Sciatic nerve (tissue), 2 donors: ENCODE results near the gene ST3GAL2. TPM values are rescaled to one million over a fixed set of nuclear protein-coding genes. Genes with fewer than 3 reads are reported as not detected.
A peak's percentile ranks its signal among the peaks of the same experiment; 100 is the strongest.

ENCODE experiments used
- ATAC-seq: fragments of 200-7000 bp; cut with Tn5 transposase; one replicate; pipeline ENCODE4 v1.9.1; 2020; ENCODE audit warnings: mild to moderate bottlenecking, moderate library complexity
- DNase-seq: peaks from one replicate; pipeline ENCODE4 v3.0.0-alpha.2; 2020; ENCODE audit warnings: low spot score
- intact Hi-C: fragments of 100-400 bp; cut with DNase I; formaldehyde crosslinking; loops from one replicate; pipeline ENCODE4 v1.14.2; 2022
- total RNA-seq: library from RNA; stranded (reverse); fragmentation: NEBNext Ultra II Directional; extraction: Animal tissue kit (Norgen Biotek cat#: 25700); gene quantifications from one replicate; pipeline ENCODE4 v1.2.1, GENCODE V29; 2021
- donor health status: DM: no; HTN: no; CAD: no.
- donor health status: DM: no; HTN: no; CAD: no.

The ST3GAL2 gene
- total RNA-seq, 1 donor from 2014 or later, result 31.1 TPM

DNA sequence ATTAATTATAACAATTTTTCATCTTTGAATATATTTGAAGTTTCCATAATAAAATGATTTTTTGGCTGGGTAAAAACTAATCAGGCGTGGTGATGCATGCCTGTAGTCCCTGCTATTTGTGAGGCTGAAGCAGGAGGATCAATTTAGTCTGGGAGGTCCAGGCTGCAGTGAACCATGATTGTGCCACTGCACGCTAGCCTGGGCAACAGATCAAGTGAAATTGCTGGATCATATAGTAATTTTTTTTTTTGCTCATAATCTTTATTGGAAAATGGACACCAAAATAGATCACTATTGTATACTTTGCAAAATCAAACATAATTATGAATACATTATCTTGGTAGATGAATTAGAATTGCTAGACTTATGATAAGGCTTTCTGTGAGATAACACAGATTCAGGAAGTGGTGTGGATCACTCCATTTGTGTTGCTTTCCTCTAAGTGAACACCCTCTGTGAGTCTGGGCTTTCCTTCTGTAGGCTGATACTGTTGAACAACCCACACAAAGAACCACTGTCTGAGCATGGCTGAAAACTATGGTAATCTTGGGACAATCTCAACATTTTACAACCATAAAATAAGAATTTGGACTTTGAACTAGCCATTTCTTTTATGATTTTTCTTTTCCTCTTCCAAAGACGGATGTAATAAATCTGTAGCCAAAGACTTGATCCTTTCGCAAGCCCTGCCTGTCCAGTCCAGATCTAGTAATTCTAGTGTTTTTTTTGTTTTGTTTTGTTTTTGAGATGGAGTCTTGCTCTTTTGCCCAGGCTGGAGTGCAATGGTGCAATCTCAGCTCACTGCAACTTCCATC, 5.6 kb upstream of the ST3GAL2 start:
- peak; percentile 55 for ATAC-seq
- intact Hi-C loops, result no loop called here
- DNase-seq, result no peak

DNA sequence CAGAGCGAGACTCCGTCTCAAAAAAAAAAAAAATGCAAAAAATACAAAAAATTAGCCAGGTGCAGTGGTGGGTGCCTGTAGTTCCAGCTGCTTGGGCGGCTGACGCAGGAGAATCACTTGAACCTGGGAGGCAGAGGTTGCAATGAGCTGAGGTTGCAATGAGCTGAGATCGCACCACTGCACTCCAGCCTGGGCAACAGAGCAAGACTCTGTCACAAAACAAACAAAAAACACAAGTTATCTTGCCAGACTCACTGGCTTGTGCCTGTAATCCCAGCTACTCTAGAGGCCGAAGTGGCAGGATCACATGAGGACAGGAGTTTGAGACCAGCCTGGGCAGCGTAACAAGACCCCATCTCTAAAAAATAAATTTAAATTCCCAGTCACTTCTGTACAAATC, 3.4 kb upstream of the ST3GAL2 start:
- ATAC-seq (no peak), DNase-seq (no peak)
- intact Hi-C loops, result no loop called here

DNA sequence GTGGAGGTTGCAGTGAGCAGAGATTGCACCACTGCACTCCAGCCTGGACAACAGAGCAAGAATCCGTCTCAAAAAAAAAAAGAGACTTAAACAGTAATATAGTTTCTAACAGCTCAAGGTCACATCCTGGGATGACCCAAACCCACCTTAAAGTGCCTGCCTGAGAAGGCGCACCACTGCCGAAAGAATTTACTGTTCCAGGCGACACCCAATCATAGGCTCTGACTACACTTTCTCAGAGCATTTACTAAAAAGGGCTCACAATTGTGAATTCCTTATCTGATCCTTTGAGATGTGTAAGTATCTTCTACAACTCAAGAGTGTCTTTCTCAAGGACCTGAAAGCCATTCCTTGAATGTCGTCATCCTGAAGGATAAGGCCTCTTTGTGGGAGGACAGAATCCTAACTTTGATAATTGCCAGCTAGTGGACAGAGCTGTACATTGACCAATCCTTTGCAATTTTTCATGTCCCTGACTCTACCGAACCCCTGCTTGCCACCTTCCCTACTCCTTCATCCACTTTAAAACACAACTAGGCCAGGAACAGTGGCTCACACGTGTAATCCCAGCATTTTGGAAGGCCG, 2.6 kb upstream of the ST3GAL2 start:
- intact Hi-C loops, result no loop called here
- DNase-seq (no peak), ATAC-seq (no peak)

DNA sequence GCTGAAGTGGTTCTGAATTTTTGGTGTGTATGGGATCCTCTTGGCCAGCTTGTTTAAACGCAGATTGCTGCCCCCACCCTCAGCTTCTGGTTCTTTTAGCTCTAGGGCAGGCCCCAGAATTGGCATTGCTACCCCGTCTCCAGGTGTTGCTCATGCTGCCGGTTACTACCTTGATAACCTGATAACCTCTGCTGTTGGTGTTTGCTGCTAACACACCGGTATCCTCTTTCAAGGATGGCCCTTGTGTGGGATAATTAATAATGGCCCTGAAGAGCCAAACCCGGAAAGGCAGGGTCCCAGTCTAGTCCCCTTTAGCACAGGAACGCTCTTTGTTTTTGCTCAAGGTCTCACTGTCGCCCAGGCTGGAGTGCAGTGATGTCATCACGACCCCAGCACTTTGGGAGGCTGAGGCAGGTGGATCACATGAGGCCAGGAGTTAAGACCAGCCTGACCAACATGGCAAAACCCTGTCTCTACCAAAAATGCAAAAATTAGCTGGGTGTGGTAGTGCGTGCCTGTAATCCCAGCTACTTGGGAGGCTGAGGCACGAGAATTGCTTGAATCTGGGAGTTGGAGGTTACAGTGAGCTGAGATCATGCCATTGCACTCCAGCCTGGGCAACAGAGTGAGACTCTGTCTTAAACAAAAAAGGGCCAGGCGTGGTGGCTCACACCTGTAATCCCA, 1.3 kb upstream of the ST3GAL2 start:
- ATAC-seq, result no peak
- DNase-seq, result no peak
- intact Hi-C loops, result no loop called here

DNA sequence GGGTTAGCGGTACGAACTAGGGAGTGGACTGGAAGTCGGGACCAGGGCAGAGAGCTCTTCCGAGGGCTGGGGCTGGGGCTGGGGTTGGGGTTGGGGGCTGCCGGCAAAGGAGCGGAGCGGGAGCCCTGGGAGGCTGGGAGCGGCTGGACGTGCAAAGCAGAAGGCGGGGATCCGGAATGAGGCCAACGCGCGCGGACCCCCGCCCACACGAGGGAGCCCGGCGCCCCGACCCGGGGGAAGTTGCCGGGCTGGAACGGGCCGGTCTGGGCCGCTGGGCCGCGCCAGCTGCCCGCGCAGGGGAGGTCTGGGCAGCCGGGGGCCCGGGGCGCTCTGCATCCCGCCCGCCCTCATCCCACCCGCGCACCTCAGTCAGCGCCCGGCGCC, 323 bp downstream of the ST3GAL2 start:
- peak; percentile 5 for ATAC-seq
- intact Hi-C loops, result no loop called here

DNA sequence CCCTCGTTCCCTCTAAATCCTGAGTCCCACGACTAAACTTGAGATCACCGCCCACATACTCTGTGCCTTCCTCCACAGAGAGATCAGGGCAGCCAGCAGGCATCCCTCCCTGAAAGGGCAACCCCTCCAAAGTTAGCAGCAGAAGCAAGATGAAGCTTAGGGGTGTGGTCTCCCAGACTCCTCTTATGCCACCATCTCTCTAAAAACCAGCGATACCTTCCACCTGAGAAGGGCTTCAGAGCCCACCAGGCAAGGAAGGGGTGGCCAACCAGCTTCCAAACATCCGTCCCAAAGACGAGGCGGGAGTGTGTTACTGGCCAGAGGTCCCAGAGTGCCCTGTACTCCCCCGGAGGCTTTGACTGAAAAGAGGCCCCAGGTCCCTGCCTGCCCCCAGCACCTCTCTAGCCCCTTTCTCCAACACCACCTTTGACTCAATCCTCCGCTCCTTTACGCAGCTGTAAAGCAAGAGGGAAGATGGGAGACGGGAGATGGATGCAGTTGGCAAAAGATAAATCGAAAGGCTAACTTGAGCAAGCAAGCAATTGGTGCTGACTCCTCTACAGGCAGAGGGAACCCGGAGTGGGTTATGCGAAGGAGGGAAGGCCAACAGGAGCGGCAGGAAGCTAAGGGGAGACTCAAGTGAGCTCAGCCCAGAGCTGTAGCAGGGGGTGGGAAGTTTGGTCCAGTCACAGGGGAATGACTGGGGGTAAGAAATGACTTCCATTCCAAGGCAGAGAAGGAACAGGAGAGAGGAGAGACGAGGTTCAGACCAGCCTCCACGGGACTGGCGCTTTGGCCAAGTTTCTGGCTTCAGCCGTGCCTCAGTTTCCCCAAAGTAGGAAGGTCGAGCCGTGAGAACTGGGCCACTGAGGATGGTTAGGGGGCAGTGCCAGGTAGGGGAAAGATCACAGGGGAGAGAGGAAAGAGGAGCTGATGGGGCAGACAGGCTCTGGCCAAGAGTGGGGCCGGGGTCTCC, 1.0 kb downstream of the ST3GAL2 start:
- DNase-seq (no peak), ATAC-seq (peak; percentile 10)
- intact Hi-C loops, result no loop called here

More for the DNA sequence above, 323 bp downstream of the ST3GAL2 start:
- peak; percentile 76 for DNase-seq

DNA sequence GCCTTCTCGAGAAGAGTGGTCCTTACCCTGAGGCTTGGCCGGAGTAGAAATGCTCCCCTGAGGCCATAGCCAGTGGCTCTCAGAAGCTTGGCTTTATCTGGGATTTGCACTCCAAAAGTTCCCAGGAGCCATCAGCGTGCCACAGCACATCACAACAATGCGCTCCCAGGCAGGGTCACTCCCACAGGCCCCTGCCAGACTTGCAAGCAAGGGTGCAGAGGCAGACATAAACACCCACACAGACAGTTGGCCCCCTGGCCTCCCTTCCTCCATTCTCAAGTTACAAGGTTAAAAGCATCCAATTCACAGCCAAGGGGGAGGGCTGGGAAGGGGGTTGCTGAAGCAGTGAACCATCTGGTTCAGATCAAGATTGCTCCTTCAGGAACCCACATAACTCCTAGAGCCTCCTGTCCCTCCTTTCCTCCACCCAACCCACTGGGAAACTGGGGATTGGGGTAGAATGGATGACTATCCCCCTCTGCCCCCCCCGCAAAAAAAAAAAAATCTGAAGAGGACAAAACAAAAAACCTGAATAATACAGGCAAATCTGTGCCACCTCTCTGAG, 1.8 kb downstream of the ST3GAL2 start:
- intact Hi-C loops, result no loop called here
- ATAC-seq (no peak), DNase-seq (no peak)

DNA sequence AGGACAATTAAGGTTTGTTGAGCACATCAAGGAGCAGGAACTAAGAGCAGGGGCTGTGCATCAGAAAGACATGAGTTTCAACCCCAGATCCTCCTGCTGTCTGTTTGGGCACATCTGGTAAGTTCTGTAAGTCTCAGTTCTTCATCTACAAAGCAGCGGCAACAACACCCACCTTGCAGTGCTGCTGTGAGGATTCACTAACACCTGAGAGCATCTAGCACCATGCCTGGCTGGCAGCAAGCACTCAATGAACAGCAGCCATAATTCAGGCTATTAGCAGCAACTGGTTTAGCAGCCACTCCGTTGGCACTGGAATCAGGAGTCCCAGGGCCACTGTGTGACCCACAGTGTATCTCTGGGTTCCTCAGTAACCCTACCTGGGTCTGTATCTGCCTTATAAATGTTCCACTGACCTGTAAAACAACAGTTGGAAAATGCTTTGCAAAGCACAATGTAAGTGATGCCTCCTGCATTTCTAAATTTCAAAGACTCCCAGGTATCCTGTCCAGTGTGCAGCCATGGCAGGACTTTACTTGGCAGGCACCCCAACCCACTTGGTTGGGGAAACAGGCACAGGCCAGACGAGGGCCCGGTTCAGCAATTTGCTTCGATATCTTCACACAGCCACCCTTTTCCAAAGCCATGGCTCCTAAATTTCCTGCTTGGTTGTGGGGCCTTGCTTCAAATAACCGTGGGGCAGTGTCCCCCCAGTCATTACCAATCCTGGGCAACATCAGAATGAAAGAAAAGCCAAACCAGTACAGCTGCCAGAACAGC, 4.2 kb downstream of the ST3GAL2 start:
- DNase-seq (no peak), ATAC-seq (no peak)
- intact Hi-C loops, result no loop called here

DNA sequence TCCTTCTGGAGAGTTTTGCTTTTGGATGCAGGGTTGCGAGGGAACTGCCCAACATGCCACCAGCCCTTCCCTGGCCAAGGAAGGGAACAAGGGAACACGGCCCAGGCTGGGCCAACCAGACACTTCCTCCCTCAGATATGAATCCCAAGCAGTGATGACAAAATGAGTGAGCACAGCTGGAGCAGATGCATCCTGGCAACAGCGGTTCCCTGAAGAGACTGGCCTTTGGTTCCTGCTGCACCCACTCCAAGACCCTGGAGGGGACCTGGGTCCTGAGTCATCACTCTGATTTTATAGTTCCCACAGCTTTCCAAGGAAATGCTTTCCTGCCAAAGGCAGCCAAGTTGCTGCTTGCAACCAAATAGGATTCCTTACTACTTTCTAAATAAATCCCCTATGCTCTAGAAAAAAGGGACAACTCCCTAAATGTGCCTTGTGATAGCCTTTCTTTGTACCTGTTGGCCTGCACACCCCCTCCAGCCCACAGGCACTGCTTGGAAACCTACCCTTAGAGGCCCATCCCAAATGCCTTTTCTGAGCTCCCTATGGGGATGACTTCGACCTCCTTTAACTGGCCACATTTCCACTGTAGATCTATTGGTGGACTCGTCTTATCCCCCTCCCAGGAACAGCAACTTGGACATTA, 5.3 kb downstream of the ST3GAL2 start:
- peak; percentile 35 for ATAC-seq
- intact Hi-C loops, result no loop called here
- DNase-seq, result no peak

DNA sequence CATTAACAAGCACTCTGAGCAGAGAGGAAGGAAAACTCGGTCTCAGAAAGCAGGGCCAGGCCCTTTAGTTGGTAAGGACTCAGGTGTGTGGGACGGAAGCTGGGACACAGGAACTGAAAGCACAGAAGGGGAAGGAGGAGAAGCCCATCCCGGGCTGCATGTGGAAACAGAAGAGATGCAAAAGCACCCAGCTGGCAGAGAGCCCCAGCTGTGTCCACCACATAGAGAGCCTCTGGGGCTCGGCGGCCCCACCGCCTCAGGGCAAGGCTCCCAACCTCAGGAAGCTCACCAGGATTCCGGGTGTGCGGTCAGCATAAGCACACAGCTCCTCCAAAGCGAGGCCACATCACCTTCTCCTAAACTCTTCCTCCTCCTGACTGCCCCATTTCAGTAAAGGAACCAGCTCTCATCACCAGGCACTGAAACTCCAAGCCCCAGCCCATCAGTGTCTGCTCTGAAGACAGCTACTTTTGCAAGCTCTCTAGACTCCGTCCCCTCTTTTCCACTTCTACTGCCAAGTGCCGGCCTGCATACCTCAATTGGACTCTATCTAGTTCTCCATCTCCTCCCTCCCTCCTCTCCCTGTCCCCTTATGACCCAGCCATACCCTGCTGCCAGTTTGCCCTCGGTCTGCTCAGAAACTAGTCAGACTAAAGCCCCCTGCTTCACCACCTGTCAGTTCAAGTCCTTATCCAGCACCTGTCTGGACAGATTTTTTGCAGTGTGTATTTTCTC, 6.0 kb downstream of the ST3GAL2 start:
- intact Hi-C loops, result no loop called here
- DNase-seq (no peak), ATAC-seq (no peak)

DNA sequence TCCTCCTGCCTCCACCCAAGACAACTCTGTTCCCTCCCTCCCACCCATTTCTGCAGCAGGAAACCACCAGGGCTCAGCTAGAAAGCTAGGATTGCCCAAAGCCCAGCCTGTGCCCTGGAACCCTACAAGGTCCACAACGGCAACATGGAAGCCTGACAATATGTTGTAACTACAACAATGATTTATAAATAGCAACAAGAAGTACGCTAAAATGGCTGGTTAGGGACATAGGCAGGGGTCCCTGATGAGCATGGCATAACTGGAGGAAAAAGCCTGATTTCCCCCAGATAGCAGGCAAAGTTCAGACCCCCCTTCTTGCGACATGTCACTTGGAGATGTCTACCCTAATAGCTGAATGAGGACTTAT, 6.6 kb downstream of the ST3GAL2 start:
- ATAC-seq (no peak), DNase-seq (no peak)
- intact Hi-C loops, result no loop called here

DNA sequence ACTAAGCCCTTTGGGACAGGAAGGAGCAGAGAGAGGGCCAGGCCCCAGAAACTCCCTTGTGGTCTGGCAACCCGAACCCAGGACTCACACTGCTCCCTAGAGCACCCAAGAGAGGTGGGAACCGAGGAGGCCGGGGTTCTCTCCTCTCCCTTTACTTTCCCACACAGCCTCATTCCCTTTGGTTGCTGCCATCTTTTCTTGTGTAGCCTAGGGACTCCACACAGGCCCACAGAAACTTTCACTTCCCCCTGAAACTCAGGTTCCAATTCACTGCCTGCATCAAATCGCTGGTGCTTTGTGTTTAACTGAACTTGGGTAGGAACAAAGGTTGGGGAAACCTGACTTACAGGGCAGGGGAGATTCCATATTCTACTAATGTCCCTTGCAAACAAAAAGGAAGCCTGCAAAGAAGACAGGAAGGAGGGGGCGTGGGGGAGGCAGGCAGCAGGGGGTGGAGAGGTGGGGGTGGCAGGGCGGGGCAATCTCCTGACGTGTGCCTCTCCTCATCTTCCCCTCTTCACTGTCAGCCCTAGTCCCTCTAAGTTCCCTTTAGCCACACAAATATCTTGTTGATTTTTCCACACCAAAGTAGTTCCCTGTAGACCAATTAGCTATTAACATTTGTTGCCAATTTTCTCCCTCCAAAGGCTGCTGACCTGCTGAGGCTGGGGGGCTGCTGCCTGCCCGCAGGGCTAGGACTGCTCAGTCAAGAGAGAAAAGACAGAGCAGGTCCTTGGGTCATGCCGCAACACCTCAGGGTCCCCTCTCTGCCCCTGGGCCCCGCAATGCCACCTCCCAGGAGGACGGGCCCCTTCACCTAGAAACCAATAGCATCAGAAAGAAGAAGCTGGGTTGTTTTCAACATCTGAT, 8.0 kb downstream of the ST3GAL2 start:
- no peak for ATAC-seq
- DNase-seq, result no peak
- intact Hi-C loops, result no loop called here

DNA sequence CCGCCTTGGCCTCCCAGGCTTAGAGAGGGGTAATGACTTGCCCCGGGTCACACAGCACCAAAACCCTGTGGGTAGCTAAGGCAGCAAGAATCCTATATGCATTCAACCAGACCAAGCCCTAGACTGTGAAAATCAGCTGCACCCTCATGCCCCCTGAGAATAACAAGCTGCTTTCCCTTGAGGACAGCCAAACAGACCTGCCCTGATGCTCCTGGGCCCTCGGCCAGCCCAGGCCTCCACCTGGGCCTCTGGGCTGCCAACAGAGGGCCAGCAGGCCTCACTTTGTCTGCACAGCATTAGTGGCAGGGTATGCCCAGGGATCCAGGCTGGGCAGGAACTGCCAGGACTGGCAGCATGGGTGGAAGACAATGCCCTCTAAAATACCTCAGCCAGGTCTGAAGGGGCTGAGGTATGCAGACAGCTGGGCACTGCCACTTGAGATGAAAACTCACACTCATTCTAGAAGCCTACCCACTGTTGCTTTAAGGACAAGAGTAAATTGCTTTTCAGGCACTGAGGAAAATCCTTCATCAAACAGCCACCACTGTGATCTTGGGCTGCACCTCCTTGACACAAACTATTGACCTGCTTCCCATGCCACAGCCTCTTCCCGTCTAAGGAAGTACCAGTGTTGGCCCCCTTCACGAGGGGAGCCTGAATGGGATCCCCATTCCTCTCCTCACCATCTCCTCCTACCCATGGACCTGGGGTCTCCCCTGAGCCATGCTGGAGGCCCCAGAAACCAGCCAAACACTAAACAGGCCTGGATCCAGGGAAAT, 8.8 kb downstream of the ST3GAL2 start:
- DNase-seq (no peak), ATAC-seq (no peak)
- intact Hi-C loops, result no loop called here

DNA sequence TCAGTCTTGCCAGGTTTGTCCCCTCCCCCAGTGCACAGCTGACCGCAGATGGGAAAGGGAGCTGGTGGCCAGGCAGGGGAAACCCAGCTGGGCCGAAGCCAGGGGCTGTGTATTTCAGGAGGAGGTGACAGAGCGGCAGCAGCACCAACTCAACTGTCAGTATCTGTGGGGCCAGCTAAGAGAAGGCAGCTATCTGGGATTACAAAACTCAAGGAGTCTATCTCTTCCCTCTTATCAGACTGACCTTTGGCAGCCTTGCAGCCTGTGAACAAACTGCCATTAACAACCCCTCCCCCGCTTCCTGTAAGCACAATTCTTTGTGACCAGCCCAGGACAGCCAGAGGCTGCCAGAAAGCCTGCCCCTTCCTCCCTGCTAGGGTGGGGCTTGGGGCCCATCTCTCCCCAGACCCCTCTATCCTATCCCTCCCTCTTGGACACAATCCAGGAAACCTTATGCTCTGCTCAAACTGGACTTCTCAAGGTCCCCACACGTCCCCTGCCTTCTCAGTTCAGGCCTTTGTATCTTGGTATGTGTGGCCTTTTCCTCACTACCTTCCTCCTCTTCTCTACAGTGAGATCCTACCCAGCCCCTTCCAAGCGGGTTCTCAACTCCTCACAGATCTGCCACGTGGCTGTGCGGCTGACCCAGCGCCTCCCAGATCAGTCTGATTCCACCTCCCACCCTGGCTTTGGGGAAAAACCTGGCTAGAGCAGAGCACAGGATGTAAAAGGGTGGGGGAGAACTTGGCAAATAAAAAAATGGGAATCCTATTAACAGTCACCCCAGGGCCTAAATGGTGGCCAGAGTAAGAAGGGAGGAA, 10.5 kb downstream of the ST3GAL2 start:
- ATAC-seq (peak; percentile 81), DNase-seq (peak; percentile 88)
- intact Hi-C loops, result no loop called here

DNA sequence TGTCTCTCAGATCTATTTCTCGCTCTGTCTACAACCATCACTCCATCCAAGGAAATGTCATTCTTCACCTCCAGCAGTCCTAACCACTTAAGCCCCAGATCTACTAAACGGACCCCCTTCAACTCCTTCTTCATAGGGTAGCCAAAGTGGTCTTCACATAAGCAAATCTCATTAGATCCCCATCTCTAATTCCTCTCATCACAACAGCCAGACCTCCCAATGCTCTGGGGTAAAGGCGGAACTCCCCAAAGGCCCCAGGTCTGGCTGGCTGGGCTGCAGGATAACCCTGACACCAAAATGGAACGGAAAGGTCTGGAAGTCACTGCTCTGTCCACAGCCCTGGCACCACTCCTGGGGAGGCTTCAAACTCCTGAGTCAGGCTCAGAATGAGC, 11.1 kb downstream of the ST3GAL2 start:
- intact Hi-C loops, result no loop called here
- DNase-seq, result no peak
- ATAC-seq, result no peak
